ENCODE results near the gene UHRF1.
A peak's percentile ranks its signal among the peaks of the same experiment; 100 is the strongest.
"Not testable (repeated sequence)": the region's sequence is repeated elsewhere in the genome, so short reads cannot be mapped to it uniquely, and the experiment has no call there.

The UHRF1 gene

DNA sequence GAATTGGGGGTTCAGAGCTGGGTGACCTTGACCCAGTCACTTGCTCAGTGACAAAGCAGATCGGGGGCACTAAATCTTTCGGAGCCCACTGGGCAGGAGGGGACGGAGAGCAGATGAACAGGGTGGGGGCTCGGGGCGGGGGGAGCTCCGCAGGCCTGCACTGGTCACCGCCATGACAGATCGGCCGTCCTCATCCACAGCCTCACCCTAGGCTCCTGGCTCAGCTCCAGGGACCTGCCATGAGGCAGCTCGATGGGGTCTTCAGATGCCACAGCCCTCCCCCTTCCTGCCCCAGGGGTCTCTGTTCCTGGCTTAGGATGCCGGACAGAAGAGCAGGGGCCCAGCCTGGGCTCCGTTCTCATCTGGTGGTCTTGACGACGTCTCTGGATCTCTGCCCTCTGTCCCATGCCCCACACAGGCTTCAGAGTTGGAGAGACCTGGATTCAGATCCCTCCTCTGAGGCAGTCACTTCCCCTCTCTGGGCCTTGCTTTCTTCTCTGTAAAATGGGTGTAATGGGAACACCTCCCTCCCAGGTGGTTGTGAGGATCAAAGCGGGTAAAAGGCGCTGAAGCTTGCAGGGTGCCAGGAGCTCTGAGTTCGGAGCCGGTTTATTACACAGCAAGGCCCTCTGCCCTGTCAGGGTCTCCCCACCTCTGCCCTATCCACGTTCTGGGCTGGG is 62.7 kb downstream of the UHRF1 start:
- DNase-seq (ENCODE audit: low spot score): peak; percentile 8

DNA sequence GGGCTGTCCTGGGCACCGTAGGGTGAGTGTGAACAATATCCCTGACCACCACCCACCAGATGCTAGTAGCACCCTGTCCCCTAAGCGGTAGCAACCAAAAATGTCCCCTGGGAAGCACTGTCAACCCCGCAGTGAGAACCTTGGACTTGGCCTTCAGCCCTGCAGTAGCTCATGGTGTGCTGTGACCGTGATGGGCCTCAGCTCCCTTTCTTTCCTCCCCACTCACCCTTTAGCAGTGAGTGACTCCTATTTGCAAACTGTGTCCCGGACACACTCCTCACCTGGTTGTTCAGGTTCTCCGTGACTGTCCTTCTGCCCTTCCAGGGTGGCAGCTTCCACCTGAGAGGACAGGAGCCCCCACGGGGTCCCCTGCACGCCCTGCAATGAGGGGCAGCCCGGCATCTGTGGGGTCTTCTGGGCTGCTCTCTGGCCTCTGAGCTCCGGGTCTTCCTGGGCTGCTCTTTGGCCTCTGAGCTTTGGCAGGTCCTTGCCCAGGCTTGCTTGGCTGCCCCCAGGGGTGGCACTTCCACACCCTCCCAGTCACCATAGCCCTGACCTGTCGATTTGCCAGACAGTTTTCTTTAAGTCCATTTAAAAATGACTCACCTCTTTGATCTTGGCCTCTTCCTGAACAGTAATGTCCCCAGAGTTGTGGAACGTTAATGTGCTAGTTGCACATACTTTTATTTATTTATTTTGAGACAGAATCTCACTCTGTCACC is 63.4 kb downstream of the UHRF1 start:
- peak; percentile 88 for DNase-seq (ENCODE audit: low spot score)

DNA sequence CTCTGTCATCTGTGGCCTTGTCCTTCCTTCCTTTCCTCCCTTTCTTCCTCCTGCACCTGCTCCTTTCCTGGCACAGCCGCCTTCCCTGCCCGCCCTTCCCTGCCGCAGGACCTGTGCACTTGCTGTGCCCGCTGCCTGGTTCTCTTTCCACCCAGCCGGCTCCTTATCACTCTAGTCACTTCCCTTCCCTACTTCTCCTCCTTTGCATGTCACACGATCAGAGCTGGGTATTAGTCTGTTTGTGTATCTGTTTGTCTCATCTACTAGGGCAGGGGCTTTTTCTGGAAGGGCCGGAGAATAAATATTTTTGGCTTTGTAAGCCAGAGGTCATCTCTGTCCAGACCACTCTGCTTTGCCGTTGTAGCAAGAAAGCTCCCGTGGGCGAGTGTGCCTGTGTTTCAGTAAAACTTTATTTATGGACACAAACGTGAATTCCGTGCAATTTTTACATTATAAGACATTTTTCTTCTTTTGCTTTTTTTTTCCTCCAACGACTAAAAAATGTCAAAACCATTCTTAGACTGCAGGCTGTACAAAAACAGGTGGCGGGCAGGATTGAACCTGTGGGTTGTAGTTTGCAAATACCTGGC is 65.7 kb downstream of the UHRF1 start:
- no peak for DNase-seq (ENCODE audit: low spot score)

DNA sequence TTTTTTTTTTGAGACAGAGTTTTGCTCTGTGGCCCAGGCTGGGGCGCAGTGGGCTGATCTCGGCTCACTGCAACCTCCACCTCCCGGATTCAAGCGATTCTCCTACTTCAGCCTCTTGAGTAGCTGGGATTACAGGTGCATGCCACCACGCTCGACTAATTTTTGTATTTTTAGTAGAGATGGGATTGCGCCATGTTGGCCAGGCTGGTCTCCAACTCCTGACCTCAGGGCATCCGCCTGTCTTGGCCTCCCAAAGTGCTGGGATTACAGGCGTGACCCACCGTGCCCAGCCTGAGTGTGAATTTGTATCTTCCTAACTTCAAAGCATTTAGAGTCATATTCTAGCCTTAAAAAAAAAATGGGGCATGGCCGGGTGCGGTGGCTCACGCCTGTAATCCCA is 66.3 kb downstream of the UHRF1 start:
- not testable (repeated sequence) for DNase-seq (ENCODE audit: low spot score)

DNA sequence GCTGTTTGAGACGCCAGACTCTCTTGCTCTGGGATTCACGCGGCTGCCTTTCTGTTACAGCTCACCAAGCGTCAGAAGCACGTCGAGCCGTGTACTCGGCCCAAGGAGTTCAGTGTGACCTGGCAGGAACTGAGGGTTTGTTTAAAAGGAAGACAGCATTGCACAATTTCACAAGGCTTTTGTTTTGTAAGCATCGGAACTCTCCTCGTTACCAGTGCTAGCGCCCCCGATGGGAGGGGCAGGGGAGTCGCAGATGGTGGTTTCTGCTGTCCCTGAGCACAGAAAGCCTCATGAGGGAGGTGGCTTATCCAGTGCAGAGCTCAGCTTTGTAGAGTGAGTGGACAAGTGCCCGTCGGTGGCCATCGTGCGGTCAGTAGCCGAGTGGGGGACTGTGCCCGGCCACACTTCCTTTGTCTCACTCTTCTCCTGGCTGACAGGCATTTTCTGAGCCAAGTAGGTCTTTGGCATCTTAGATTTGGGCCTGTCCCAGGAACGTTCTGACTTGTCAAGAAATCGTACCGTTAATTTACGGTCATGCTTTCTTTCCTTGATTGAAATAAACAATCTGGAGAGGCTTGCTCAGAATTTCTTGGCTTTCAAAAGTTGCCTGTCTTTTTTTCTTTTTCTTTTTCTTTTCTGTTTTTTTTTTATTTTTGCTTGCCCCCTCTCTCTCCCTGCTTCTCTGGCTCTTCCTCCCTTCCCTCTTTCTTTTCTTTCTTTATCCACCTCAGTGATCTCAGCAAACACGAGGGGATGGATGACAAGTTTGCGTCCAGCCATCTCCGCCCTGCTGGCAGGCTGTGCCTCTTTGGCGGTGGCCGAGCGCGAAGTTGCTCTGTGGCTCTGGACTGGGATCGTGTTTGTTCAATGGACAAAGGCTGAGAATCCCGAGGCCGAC is 67.3 kb downstream of the UHRF1 start:
- no peak for DNase-seq (ENCODE audit: low spot score)

DNA sequence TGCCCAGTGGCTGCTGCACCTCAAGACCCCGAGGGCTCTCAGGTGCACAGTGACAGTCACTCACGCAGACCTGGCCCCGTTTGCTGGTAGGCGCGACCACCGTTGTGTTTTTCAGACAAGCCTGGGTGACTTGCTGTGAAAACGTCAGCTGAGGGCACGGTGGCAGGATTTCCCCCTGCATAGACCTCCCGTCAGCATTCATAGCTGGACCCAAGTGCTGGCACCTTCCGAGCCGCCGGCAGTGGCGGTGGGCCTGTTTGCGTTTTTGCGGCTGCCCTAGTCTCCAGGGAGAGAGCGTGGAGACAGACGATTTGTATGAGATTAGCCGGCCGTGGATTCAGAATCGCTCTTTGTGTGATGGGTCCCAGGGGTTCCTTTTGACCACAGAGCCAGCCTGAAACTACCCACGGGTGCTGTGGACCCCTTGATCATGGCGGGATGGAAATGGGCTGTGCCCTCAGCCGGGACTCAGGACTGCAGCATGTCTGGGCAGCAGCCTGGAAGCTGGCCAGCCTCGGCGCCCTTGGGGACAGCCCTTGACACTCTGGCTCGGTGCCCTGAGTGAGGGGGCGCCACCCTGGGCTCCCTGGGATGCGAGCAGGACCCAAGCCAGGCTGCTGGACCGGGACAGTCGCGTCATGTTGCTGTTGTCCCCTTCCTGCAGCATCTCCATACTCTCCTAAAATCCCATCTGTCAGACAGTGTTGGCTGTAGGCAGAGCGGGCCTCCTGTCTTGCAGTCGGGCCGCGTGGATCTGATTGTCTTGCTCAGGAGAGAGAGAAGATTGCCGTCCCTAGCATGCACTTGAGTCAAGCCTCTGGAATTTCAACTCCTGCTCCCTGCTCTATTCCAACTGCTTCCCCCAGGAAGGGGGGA is 68.2 kb downstream of the UHRF1 start:
- DNase-seq (ENCODE audit: low spot score): no peak

- no peak for DNase-seq (ENCODE audit: low spot score)
These were observed 70.0 kb downstream of the UHRF1 start for GRCh38 chr19:4979211-4979807.

- no peak for DNase-seq (ENCODE audit: low spot score)
These were observed 70.8 kb downstream of the UHRF1 start for GRCh38 chr19:4980067-4980466.

DNA sequence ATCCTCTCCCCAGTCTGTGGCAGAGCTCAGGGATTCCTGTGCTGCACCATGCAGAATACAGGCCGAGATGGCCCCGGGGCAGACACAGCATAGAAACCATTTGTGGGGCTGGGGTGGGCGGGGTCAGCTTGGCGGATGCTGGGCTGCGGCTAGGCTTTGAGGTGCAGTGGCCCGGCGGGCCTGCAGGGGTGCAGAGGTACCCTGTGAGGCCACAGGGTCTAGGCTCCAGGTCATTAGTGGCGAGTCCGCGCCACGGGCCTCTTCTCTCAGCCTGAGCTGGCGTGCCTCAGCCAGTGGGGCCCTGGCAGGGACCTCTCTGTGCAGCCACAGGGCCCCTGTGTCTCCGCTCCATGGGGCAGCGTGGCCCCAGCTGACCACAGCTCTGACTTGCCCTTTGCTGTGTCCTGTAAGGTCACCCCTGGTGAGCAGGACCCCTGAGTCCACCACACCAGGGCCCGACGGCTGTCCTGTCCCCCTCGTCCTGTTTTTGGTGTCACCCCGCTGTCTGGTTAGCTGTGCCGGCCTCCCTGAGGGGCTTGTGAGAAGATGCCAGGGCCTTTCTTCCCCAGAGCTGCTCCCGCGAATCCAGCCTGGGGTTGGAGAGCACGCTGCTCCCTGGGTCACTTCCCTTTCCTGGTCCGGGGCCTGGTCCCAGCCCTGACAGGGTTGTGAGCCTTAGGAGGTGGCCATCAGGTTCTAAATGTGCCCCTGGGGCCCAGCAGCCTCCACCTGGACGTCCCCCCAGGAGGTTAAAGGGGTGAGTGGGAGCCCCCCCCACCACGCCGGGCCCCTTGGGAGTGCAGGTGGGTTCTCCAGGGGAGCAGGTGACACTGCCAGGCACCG is 71.8 kb downstream of the UHRF1 start:
- DNase-seq (ENCODE audit: low spot score): no peak

GRCh38 chr19:4981681-4981958 is 72.3 kb downstream of the UHRF1 start:
- DNase-seq (ENCODE audit: low spot score): no peak

GRCh38 chr19:4983346-4984105 is 74.2 kb downstream of the UHRF1 start:
- DNase-seq (ENCODE audit: low spot score): no peak

DNA sequence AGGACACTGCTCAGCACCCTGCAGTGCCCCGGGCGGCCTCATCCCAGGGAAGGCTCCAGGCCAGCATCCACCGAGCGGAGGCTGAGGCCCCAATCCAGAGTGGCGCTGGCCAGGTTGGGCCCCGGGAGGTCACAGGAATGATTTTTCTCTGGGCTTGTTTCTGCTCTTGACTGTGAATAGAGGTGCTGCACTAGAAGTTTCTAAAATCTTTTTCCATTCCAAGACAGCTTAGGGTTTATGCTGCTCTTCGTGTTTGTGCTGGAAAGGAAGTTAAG is 74.7 kb downstream of the UHRF1 start:
- DNase-seq (ENCODE audit: low spot score): no peak

DNA sequence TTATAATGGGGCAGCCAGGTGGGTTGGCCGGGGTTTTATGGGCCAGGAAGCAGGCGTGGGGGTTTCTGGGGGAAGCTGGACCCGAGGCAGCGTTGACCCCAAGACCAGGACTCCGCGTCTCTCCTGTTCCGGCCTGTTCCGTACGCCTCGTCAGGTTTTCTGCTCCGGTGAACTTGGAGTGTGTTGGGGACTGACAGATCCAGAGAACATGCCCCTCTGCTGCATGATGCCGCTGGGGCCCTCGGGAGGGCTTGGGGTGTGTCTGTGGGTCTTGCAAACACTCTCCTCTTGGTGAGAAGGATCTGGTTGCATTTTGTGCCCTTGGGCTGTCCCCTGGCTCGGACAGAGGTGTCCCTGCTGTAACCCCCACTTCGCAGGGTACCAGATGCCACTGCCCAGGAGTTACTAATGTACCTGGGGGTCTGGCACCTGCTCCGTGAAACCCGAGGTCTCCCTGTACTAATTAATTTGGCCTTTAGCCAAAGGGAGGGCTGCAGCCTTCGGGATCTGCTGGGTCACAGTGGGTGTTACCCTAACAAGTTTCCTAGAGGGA is 75.2 kb downstream of the UHRF1 start:
- no peak for DNase-seq (ENCODE audit: low spot score)

- no peak for DNase-seq (ENCODE audit: low spot score)
These were observed 76.3 kb downstream of the UHRF1 start for GRCh38 chr19:4985551-4985991.

- DNase-seq (ENCODE audit: low spot score): no peak
These were observed 76.8 kb downstream of the UHRF1 start for GRCh38 chr19:4986056-4986455.

DNA sequence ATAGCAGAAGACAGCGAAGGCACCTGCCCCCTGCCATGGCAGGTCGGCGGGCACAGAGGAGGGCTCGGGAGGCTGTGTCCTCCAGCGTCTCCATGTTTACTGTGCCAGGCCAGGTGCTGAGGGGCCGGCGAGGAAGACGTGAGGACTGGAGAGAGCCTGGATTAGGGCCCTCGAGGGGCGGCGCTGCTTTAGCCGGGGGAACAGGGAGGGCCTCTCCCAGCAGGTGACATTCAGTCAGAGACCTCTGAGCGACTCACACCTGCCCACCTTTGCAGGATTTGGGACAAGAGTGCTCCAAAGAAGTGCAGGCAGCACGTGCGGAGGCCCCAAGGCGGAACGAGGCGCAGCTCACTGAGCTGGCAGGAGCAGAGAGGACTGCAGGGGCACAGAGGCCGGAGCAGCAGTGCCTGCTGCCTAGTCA is 77.2 kb downstream of the UHRF1 start:
- DNase-seq (ENCODE audit: low spot score): no peak

DNA sequence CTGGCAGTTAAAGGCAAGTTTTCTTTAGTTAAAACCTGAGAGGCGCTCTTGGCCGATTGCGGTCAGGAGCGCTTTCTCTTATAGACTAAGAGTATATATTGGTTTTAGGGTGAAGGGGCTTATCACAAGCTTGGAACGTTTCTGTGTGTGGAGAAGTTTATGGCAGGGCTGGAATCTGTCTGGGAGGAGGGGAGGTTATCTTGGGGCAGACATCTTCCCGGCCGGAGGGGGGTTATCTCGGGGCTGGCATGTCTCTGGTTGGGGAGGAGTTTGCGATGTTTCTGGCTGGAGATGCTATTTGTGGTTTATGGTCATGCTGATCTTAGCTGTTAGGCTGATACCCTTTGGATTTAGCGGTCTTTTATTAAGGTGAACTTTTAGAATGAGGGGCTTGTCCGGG is 78.0 kb downstream of the UHRF1 start:
- no peak for DNase-seq (ENCODE audit: low spot score)

DNA sequence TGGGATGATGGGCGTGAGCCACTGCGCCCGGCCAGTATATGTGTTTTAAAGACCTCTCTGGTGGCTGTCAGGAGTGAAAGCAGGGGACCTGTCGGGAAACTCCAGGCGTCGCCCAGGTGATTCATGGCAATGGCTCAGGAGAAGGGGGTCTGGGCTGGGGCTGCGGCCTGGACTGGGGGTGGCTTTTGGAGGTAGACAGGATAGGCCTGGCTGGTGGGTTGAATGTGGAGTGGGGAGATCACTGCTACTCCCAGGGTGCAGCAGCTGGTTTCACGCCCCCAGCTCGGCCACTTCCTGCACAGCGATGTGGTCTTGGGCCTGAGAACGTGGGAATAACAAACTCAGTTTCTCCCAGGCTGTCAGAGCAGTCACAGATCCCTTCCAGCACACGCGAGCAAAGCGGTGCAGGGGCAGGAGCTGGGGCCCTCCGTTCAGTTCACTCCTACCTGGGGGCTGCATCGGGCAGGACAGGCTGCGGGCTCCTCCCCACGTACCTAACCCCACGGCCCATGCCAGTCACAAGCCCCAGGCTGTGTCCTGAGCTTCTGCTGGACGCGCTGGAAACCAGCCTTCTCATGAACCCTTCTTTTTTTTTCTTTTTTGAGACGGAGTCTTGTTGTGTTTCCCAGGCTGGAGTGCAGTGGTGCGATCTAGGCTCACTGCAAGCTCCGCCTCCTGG is 78.5 kb downstream of the UHRF1 start:
- no peak for DNase-seq (ENCODE audit: low spot score)

DNA sequence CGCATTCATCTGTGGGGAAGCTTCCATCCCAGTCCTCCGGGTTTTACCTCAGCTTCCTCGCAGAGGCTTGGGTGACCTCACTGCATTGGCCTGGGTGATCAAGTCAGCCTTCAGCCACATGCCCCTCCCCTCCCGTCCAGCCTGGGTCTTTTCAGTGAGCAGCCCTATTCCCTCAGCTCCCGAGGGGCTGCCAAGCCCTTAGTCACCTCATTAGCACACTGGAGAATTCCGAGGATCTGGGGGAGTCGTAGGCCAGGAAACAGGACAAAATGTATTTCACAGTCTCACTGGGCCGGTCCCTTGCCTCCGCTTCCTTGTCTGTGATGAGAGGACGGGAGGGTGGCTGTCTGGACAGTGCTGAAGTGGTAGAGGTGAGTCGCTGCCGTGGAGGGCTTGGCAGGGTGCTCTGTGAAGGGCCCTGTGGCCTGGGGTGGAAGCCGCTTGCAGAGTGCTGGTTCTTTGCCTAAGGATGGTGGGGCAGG is 79.5 kb downstream of the UHRF1 start:
- no peak for DNase-seq (ENCODE audit: low spot score)

Data from LoVo (cell line).